Urothelium cell line (cell line): Measurements from ENCODE around the gene ARHGAP21.
A peak's percentile ranks its signal among the peaks of the same experiment; 100 is the strongest.
"Not testable (repeated sequence)": the region's sequence is repeated elsewhere in the genome, so short reads cannot be mapped to it uniquely, and the experiment has no call there.

Source experiments
- DNase-seq: peaks from one replicate; pipeline ENCODE4 v3.0.0; 2011; ENCODE audit warnings: low spot score, mixed read lengths
- FAIRE-seq: peaks from 2 replicates; lab custom pipeline; 2011; peaks lifted over from hg19 to GRCh38; lab: Jason Lieb, UNC

The ARHGAP21 gene

DNA sequence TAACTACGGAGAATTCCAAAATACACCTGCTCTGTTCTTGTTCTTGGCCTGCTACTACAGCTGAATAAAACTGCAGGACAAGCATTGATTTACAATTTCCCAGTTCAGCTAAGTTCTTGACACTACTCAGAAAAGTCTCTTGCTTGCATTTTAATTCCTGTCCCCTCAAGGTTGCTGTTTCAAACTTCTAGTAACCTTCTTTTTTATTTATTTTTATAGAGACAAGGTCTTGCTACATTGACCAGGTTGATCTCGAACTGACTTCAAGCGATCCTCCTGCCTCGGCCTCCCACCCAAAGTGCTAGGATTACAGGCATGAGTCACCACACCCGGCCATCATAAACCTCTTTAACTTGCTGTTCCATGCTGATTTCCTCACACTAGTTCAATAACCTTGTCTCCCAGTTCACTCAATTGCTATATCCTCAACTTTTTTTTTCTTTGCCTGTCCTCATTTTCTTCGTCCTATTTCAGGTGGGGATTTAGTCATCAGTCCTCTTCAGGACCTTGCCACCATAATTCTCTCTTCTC is 79.9 kb downstream of the ARHGAP21 start:
- FAIRE-seq (no peak), DNase-seq (no peak)

DNA sequence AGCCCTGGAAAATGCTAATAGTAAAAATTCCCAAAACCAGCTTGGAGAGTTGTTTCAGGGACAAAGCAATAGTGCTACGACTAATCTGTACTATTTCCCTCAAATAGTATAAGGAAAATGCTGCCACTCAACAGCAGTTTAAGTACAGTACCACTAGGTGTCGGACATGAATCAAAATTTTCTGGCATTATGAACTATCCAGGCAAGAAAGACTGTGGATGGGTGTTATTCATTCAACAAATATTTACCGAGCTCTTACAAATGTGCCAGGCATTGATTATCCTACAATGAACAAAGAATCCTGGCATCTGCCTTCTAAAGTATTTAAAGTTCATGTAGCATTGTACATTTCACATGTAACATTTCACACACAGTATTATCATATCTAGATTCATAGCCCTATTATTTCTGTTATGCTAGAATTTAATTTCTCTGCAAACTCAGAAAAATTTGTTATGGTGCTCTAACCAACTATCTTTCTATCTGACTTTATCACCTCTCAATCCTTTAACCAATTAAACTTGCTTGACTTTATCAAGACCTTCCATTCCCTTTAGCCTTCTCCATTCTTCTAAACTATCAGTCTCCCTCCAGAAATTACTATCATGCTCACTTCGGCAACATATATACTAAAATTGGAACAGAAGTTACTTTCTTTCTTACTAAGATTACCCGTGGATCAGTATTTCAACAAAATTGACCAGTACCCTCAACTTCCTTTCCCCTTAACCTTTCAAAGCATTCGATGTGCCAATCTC is 80.6 kb downstream of the ARHGAP21 start:
- peak; percentile 65 for FAIRE-seq
- peak; percentile 53 for DNase-seq

DNA sequence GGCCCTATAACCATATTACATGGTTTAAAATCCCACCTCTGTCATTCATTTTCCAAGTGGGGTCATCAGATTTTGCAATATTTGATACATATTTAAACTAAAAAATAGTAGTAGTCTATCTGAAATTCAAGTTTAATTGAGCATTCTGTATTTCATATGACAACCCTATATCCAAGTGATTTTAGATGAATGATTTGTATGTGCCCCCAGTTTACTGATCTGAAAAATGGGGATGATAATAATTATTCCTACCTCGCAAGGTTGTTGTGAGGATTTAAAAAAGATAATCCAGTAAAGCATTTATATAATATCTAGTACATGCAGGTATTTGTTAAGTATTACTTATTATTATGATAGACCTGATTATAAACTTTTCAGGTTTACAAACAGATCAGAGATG is 84.6 kb downstream of the ARHGAP21 start:
- FAIRE-seq = no peak
- DNase-seq = no peak

DNA sequence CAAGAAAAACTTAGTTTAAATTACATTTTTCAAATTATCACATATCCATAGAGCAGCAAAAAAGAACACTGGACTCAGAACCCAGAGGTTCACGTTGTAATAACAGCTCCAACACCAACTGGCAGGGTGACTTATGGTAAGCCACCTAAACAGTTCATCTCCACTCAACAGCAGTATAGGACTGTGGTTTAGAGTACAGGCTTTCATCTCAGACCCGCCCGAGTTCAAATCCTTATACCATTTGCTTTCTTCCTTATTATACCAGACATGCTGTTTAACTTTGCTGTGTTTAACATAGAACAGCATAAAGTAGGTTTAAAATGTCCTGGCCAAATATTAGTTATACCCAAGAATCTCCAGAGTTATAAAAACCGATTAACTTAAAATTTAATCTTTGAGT is 97.9 kb downstream of the ARHGAP21 start:
- DNase-seq = no peak
- no peak for FAIRE-seq

DNA sequence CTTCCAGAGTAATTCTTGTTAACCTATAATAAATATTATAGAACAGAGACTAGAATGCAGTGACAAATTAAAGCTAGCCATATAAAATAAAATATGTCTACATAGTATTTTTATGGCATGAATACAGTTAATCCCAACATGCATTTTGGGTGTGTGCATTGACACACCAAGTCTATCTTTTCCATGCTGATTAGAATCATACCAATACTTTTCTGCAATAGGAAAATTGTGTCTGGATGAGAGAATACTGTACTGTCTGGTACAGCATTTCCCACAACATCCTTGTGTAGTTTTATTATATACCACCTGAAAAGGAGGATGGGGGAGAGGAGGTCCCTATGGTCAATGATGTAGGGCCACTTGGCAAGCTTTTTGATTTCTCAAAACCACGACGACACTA is 100.3 kb downstream of the ARHGAP21 start:
- DNase-seq = no peak
- no peak for FAIRE-seq

DNA sequence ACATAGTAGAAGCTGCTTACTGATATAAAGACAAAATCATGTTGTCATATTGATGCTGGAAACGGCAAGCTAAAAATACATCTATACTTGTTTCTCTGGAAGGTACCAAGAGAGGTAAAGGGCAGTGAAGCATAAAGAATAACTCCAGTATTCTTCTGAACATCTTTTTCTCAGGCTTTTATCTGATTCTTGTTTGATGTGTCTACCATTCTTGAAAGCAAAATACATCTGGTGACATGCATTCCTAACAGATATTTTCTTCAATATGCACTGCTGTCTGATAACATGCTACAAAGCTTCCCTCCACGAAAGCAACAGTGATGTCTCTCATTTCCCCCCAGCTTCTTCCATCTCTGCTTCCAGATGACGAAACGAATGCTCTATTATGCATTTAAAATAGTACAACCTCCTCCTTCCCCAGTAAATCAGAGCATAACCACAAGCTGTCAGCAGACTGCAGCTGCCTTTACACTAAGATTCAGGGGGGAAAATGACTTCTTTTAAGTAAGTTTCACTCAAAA is 100.8 kb downstream of the ARHGAP21 start:
- FAIRE-seq = no peak
- no peak for DNase-seq

DNA sequence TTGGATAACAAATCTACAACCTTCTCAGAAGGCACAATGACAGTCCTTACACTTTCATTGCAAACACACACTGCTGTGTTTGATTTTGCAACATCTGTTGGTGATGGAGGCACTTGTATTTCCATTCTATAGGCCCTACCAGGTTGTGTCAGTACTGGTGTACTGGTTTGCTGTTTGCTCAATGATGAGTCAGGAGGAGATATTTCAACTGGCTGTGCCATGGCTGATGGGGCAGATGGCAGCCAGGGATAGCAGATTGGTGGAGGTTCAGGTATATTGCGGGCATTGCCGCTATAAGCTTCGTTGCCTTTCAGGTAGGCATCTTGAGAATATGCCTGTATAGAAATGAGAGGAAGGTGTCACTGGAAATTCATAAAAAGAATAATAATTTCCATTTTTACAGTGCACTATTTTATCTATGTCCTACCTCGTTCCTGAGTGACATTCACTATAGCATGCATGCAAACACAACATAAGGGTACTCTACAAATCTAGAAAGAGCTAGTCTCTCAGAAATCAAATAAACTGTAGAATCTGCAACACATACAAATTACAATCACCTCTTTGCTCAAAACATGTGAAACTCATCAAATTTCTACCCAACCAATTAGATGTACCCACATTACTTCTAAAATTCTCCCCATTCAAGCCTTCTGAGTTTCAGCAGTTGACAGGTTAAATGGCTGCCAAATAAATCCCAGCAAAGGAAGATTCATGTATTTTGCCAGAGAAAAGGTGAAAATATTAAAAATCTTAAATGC is 102.5 kb downstream of the ARHGAP21 start:
- not testable (repeated sequence) for DNase-seq
- peak; percentile 62 for FAIRE-seq

DNA sequence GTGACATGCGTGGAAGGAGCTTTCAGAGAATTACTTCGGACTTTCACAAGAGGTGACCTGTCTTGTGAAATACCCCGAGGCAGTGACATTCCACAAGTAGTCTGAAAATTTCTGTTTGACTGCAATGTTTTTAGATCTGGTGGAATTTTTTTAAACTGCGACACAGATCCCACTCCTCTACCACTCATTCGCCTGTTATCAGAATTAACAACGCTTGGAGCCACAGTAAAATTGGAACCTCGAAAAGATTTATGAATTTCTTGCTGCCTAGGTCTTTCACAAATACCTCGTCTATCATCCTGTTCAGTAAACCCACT is 103.7 kb downstream of the ARHGAP21 start:
- FAIRE-seq, DNase-seq: not testable (repeated sequence)

DNA sequence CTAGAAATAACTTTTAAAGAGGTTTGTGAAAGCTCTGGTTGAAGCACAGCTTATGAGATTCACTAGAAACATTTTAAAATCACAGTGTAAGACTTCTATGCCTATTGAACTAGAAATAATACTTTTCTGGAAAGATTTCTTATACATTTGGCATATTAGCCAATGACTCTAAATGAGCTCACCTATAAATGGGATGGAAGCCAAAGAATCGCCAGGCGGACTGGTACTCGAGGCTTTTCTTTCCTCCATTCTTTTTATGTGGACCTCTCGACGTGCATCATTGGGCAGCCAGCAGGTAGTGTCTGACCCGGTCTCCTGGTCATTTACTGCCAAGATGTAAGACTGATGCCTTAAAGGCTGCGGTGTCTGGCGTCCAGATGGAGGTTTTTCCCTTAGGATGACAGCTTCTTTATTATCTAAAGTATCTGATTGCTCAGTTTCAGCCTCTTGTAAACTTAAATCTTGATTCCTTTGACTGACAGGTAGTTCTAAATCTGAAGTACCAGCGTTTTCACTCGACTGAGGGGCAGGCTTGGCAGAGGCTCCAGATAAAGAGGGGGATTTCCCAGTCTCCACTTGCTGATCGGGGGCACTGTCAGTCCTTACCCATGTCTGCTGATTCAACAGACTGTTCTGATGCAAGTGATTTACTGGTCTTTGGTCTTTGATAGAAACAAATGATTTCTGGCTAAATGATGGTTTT is 104.2 kb downstream of the ARHGAP21 start:
- DNase-seq = not testable (repeated sequence)
- peak; percentile 65 for FAIRE-seq

DNA sequence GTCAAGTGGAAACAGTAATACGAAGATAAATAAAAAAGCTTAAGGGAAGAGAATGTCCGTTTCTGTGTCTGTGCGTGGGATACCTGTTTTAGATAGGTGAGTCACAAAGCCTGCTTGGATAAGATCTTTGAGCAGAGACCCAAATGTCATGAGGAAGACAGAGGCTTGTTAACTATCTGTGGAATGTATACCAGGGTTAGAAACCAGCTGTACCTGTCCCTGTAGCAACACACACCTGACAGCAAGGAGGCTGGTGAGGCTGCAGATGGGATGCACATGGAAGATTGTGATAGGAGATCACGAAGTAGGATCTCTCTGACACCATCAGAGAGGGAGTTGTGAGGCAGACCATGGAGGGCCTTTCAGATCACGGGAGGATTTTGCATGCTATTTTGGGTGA is 105.3 kb downstream of the ARHGAP21 start:
- DNase-seq = no peak
- no peak for FAIRE-seq

DNA sequence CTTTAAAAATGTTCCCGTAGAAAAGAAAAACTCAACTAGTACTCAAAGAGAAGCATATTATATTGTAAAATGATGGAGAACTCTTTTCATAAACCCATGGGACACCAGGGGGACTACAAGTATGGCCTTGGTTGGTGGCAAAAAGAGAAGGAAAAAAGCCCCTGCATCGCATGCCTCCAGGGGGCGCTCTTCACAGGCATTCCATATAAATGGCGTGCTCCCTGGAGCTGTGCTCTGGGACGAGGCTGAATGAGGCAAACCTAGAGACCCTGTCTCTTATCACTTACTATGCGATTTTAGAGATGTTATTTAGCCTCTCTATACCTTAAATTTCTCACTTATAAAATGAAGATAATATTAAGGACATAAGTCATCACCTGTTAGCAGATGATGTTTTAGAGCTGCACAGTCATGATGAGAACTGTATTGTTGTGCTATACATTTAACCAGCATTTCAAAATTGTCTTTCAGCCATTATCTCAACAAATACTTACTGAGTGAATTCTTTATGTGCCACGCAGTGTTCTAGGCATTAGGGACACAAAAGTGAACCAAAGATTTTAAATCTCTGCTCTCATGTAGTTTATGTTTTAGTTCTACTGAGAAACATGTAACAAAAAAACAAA is 105.8 kb downstream of the ARHGAP21 start:
- no peak for FAIRE-seq

DNA sequence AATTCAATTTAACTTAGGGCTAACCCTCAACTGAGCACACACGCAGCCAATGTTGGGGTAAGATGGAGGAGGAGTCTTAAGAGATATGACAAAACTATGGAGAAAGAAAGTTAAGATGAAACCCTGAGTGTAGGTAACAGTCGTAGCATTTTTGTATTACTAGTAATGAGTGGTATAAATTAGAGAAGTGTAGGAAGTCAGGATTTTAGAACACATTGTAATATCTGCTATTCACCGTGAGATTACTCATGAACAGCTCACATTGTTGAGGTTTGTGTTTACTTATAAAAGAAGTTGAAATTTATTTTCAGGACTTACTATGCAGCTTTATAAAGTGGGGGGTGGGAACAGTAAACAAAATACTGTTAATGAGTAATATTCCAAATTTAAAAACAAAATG is 107.2 kb downstream of the ARHGAP21 start:
- no peak for FAIRE-seq
- no peak for DNase-seq

More for the DNA sequence above, 105.8 kb downstream of the ARHGAP21 start:
- peak; percentile 62 for DNase-seq

DNA sequence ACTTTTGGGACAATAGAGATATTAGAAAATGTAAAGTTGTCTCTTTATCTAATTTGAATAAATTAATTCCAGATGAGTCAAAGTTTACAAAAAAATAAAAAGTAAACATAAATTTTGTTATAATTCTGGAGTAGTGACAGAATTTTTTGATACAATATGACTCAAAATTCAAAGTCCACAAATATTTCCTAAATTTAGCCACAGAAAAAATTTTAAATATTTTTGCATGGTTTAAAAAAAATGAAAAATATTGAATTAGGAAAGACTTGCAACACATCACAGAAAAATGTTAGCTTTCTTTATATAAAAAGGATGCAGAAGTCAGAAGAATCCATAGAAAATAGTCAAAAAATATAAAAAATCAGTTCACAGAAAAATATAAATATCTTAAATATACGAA is 117.7 kb downstream of the ARHGAP21 start:
- DNase-seq = no peak
- no peak for FAIRE-seq

DNA sequence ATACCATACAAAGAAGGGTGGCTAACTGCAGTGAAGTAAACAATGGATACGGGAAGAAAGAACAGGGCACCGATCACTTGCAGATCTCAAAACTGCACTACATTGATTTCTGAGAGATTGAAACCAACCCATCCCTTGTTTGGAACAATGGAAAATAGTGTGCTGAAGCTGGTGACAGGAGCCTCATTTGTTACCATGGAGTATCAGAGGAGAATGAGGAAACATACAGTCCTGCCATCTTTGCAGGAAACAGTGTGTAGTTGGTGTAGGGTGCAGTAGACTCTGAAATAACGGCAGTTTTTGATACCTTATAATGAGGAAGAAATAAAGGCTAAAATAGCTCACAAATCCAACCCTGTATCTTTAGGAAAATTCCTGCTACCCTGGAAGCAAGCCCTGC is 118.5 kb downstream of the ARHGAP21 start:
- DNase-seq (no peak), FAIRE-seq (no peak)

DNA sequence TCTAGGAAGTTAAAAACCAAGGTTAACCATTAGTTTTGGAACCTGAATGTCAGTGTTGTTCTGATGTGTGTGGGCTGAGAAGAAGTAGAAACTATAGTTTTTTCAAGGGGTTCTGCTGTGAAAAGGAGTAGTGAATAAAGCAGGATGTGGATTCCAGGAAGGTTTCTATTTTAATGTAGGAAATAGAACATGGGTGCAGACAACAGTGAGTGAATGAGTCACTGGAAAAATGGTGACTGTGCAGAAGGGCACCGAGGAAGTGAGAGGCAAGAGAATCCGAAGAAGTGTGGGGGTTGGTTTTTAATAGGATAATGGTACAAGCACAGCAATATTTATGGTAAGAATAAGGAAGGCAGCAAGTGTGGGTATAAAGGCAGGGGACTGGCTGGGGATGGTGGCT is 120.4 kb downstream of the ARHGAP21 start:
- DNase-seq = peak; percentile 39
- FAIRE-seq = no peak

DNA sequence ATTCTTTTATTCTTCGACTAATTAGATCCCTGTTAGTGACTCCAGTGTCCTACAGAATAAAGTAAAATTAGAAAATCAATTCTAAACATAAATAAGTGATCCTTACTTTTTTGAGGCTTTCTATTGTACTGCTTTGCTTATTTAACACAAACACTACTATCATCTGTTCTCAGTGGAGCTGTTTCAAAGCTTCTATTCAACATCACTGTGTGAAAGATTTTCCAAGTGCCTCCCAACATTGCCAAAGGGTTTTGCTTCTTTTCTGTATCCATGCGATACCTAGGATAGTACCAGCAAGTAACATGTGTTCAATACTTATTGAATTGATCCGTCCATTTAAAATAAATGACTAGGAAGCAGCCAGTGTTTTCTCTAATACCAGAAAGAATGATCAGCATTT is 125.7 kb downstream of the ARHGAP21 start:
- DNase-seq (no peak), FAIRE-seq (no peak)

DNA sequence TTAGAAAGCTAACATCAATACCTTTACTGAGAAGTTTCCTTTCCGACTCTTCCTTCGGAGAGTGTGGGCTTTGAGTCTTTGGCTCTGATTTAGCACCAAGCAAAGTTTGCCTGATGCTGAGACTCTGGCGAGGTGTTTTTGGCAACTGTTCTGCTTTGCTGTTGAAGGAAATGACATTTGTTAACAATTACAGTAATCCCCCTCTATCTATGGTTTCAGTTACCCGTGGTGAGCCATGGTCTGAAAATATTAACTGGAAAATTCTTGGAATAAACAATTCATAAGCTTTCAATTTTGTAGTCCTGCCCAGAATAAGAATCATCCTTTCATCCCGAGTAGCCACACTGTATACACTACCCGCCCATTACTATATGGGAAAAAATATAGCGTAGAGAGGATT is 126.3 kb downstream of the ARHGAP21 start:
- FAIRE-seq = no peak
- no peak for DNase-seq

DNA sequence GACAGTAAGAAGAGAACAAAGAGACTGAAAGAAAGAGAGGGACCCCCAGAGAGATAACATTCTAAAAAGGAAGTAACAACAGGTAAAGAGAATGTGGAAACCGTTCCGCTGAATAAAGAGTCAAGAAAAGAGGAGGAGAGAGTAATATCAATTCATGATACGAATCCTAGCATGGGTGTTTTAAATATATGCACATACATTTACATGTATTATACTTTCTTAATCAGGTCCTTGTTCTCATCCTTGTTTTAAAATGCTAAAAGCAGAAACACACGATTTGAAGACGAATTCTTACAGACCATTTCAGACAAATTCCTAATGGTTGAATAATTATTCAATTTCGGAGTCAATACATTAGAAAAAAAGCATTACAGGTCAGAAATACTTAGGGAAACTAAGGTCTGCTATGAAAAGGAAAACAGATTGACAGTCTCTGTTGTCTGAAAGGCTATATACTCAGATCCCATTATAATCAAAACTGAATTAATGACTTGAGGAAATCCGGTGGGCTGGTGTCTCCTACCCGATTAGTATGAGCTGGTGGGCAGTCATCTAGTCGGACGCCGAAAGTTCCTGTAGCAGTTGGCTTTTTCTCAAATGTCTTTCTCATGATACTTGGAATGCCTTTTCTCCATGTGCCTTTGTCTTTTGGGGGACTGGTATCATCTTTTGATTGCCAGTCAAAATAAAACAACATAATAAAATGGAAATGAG is 127.3 kb downstream of the ARHGAP21 start:
- FAIRE-seq = no peak
- DNase-seq = no peak

DNA sequence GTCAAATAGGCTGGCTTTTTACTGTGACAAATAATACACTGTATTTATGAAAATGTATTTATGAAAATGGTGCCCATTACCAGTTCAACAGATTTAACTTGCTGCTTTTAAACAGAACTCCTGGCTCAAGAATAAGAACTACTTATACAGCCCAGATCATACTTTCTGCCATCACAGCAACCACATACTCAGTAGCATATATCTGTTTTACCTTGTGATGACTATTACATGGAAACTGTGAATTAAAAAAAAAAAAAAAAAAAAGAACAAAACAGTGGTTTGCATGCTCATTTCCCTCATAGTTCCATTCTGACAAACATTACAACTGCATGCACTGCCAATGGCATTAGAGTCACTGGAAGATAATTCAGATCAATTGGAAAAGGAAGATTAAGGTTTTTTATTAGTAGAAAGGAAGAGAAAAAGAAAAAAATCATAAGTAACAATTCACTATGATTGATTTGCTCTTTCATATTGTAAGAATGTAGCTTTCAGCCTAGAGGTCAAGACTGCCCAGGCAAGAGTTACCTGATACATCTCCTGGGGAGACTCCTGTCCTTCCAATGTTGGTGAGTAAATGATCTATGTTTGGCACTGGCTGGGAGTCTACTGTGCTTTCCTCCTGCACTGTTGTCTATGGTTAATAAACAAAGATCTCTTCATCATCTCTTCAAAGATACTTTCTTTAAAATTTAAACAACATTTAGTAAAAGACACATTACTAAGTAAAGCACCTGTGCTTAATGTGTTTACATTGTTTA is 132.8 kb downstream of the ARHGAP21 start:
- FAIRE-seq = no peak

DNA sequence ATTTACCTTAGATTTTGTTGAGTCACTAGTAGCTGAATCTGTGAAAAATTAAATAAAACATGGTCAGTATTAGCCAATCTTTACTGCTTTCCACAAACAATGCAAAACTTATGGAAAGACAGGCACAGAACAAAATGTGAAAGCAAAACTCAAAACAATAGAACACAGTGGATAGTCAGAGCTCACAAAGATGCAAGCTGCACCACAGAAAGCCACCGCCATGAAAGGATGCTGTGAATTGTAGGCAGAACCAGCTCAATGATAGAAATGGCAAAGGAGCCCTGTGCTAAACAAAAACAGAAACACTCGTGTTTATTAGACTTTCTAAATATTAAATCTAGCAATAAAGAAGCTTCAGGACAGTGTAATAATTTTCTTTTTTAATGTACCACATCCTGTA is 134.4 kb downstream of the ARHGAP21 start:
- DNase-seq (no peak), FAIRE-seq (no peak)

More for the DNA sequence above, 132.8 kb downstream of the ARHGAP21 start:
- DNase-seq = no peak
